IMR-90 (cell line): ENCODE measurements around the gene LTBP2.

Experiments
- BHLHE40 ChIP-seq: fragments of 150-350 bp; IDR thresholded peaks from 2 replicates; pipeline ENCODE4 v1.6.1; 2016; ENCODE audit warnings: mild to moderate bottlenecking, low read depth, low read length
- CEBPB ChIP-seq: IDR thresholded peaks from 2 replicates; pipeline ENCODE4 v1.6.1; 2012; ENCODE audit warnings: low read depth, low read length, improper control_type of control experiment
- FOS ChIP-seq: fragments of 150-350 bp; IDR thresholded peaks from 2 replicates; pipeline ENCODE4 v1.6.1; 2016; ENCODE audit warnings: low read depth, low read length
- MXI1 ChIP-seq: IDR thresholded peaks from 2 replicates; pipeline ENCODE4 v1.6.1; 2012; ENCODE audit warnings: low read depth, mild to moderate bottlenecking, low read length, moderate library complexity, borderline replicate concordance
- POLR2A ChIP-seq: IDR thresholded peaks from 2 replicates; pipeline ENCODE4 v1.6.1; 2012; ENCODE audit warnings: mild to moderate bottlenecking, low read depth, low read length
- RCOR1 ChIP-seq: IDR thresholded peaks from 2 replicates; pipeline ENCODE4 v1.6.1; 2012; ENCODE audit warnings: mild to moderate bottlenecking, low read length, improper control_type of control experiment; ENCODE audit not compliant: insufficient replicate concordance
- RFX5 ChIP-seq: IDR thresholded peaks from 2 replicates; pipeline ENCODE4 v1.8.0; 2012; ENCODE audit warnings: low read depth, mild to moderate bottlenecking, low read length, moderate library complexity
- SMC3 ChIP-seq: fragments of 150-350 bp; IDR thresholded peaks from 2 replicates; pipeline ENCODE4 v1.6.1; 2016; ENCODE audit warnings: low read depth, mild to moderate bottlenecking, antibody characterized with exemption, low read length, moderate library complexity
- TF ChIP-seq, protein P1 (sequence below): conservative IDR thresholded peaks from 2 replicates; pipeline ENCODE4 v1.5.1; 2012; ENCODE audit warnings: mild to moderate bottlenecking, low read depth, low read length, improper control_type of control experiment

- TF ChIP-seq, protein P1, sequence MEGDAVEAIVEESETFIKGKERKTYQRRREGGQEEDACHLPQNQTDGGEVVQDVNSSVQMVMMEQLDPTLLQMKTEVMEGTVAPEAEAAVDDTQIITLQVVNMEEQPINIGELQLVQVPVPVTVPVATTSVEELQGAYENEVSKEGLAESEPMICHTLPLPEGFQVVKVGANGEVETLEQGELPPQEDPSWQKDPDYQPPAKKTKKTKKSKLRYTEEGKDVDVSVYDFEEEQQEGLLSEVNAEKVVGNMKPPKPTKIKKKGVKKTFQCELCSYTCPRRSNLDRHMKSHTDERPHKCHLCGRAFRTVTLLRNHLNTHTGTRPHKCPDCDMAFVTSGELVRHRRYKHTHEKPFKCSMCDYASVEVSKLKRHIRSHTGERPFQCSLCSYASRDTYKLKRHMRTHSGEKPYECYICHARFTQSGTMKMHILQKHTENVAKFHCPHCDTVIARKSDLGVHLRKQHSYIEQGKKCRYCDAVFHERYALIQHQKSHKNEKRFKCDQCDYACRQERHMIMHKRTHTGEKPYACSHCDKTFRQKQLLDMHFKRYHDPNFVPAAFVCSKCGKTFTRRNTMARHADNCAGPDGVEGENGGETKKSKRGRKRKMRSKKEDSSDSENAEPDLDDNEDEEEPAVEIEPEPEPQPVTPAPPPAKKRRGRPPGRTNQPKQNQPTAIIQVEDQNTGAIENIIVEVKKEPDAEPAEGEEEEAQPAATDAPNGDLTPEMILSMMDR, result peak; percentile 93
- TF ChIP-seq FOS, result no peak
- TF ChIP-seq BHLHE40, result no peak
- TF ChIP-seq POLR2A, result no peak
- no peak for TF ChIP-seq CEBPB
- peak; percentile 93 for TF ChIP-seq SMC3
- TF ChIP-seq MXI1, result no peak
- TF ChIP-seq RFX5, result no peak
- no peak for TF ChIP-seq RCOR1
Measured at GRCh38 chr14:74478996-74479635, 132.9 kb downstream of the LTBP2 start.
